CD4-positive, alpha-beta T cell treated with Interferon gamma for 1 hour (primary cell): ENCODE results near the gene GID4.
A peak's percentile ranks its signal among the peaks of the same experiment; 100 is the strongest.
"Not testable (repeated sequence)": the region's sequence is repeated elsewhere in the genome, so short reads cannot be mapped to it uniquely, and the experiment has no call there.

ENCODE experiments used
- DNase-seq: peaks from one replicate; pipeline ENCODE4 v3.0.0-alpha.2; 2020

The GID4 gene

GRCh38 chr17:18038861-18039534 is at the start of gene GID4, which contains the start of gene ATPAF2:
Gene GID4 (plus strand): TSS chr17:18039408. CDS start chr17:18039465, 57 bp downstream.
Gene ATPAF2 (minus strand): TSS chr17:18039168. CDS start chr17:18039013, 155 bp downstream.
- DNase-seq: peak; percentile 99

DNA sequence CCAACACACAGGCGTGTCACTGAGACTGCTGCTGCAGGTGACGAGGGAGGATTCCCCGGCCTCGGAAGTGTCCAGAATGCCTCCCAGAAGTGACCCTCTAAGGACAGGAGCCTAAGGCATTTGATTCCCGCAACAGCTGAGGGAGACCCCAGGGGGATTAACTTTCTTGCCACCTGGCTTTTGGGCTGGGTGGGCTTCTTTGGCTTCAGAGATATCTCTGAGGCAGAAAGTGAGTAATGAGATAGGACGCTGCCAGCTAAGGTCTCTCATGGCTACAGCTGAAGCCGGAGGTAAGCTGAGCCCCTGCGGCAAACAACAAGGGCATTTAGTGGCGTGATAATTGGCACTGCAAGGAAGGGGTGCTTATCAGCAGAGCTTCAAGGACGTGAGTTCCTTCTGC is 49.6 kb upstream of the GID4 start:
- DNase-seq: no peak

DNA sequence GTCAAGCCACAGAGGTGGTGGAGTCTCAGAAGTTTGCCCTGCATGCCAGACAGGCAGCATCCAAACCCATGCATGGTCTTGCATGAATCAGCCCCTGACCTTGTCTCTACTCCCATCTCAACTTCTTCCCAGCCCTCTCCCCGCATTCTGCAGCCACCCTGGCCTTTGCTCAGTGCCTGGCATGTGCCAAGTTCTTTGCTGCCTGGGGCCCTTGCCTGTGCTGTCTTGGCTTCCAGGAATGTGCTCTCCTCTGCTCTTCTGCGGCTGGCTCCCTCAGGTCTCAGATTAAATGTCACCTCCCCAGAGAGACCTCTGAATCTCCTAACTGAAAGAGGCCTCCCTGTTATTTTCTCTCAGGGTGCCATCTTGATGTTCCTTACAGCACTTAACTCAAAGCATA is 48.9 kb upstream of the GID4 start:
- DNase-seq: no peak

DNA sequence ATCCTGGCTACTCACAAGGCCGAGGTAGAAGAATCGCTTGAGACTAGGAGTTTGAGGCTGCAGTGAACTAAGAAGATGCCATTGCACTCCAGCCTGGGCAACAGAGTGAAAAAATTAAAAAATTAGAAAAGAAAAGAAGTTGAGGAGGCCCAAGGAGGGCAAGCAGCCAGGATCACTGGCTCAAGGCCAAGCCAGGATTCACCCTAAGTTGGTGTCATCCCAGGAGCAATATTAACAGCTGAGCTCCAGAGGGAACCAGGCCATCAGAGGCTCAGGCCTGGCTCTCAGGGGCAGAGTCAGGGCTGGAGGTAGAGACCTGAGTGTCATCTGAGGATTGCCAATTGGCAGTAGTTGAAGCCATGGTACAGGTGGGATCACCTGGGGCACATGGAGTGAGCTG is 45.8 kb upstream of the GID4 start:
- DNase-seq: no peak

DNA sequence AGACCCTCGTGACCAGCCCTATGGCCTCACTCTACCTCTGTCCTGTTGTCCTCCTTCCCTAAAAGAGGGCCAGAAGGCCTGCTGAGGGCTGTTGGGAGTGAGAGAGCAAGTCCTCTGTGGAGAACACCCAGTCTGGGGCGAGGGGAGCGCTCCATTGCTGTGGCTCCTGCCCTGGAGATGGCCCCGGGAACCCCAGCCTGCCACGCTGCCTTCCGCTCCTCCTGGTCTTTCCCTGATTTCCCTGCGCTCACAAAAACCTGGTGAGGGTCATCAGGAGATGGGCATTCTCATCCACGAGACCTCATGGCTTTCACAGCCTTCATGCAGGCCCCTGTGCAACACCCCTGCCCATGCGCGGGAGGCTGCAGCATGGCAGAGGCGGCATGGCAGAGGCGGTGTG is 45.4 kb upstream of the GID4 start:
- no peak for DNase-seq

DNA sequence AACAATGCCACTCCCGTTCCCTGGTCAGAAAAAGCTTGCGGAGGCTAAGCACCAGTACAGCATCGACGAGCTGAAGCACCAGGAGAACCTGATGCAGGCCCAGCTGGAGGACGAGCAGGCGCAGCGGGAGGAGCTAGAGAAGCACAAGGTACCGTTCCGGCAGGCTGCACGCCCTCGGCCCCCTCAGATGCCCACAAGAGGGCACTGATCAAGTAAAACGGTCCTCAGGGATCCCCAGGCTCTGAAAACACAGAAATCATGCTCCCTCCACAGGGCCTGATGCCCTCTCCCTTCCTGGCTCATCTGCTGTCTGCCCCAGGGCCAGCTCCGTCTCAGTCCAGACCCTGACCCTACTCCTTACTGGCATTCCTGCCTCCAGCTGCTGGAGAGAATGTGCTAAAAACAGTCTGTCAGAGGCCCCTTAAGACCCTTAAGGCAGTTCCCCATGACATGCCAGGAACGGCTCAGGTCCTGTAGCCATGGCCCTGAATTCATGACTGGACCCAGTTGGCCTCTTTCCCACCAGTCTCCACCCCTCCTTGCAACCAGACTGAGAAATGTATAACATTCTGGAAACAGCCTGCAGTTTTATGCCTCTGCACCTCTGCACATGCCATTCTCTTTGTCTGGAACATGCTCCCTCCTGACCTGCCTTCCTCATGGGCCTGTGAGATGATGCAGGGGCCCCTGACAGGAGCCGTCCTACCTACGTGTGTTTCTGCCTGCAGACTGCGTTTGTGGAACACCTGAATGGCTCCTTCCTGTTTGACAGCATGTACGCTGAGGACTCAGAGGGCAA is 44.7 kb upstream of the GID4 start:
- no peak for DNase-seq

DNA sequence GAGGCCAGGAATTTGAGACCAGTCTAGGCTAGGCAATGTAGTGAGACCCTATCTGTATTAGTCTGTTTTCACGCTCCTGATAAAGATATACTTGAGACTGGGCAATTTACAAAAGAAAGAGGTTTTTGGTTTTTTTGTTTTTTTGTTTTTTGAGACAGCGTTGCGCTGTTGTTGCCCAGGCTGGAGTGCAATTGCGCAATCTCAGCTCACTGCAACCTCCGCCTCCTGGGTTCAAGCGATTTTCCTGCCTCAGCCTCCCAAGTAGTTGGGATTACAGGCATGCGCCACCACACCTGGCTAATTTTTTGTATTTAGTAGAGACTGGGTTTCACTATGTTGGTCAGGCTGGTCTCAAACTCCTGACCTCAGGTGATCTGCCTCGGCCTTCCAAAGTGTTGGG is 43.3 kb upstream of the GID4 start:
- not testable (repeated sequence) for DNase-seq

GRCh38 chr17:17998934-17999333 is 40.3 kb upstream of the GID4 start:
- DNase-seq: no peak

DNA sequence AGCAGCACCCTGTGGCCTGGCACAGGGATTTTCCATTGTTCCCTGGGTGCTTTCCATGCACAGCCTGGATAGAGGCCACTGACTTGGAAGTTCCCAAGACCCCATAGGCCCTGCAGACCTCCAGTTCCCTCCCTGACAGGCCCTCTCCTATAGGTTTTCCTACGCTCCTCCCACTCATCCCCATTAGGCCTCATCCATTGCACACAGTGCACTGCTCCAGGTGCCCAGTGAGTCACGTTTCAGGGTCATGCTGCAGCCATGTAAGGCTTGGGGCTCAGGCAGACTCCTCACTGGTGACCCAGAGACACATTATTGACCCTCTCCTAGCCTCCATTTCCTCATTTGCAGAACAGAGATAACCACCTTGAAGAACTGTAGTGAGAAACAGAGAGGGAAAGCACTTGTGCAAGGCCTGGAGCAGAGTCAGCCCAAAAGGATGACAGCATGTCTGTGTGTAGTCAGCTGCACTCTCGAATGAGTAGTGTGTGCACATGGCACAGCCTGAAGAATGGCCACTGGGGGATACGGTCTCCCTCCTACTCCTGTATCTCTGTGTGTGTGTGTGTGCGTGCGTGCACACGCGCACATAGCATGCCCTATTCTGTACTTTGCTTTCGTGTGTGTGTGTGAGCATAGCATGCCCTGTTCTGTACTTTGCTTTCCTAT is 39.7 kb upstream of the GID4 start:
- no peak for DNase-seq

DNA sequence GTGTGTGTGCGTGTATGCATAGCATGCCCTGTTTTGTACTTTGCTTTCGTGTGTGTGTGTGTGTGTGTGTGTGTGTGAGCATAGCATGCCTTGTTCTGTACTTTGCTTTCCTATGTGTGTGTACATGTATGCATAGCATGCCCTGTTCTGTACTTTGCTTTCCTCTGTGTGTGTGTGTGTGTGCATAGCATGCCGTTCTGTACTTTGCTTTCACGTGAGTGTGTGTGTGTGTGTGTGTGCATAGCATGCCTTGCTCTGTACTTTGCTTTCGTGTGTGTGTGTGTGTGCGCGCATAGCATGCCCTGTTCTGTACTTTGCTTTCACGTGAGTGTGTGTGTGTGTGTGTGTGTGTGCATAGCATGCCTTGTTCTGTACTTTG is 39.2 kb upstream of the GID4 start:
- no peak for DNase-seq

- DNase-seq: no peak
Measured at GRCh38 chr17:18002171-18002570, 37.0 kb upstream of the GID4 start.

DNA sequence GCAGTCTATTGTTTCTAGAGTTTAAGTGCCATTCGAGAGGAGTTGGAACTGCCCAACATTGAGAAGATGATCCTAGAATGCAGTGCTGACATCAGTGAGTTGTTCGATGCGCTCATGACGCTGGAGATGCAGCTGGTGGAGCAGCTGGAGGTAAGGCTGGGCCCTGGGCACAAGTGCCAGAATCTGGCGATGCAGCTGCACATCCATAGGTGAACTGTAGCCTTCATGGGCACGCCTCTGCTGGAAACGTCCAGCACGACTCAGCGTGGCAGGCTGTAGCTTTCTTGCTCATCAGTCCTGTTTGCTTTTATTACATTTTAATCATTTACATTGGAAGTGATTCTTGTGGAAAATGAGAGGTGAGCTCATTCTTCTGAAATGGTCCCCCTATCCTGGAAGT is 34.9 kb upstream of the GID4 start:
- DNase-seq: no peak

- DNase-seq: no peak
Measured at GRCh38 chr17:18004884-18005305, 34.3 kb upstream of the GID4 start.

GRCh38 chr17:18005496-18005895 is 33.7 kb upstream of the GID4 start:
- no peak for DNase-seq

GRCh38 chr17:18006495-18007239 is 32.5 kb upstream of the GID4 start:
- no peak for DNase-seq

- no peak for DNase-seq
Measured at GRCh38 chr17:18008496-18009268, 30.5 kb upstream of the GID4 start.

GRCh38 chr17:18009609-18010420 is 29.4 kb upstream of the GID4 start:
- DNase-seq: no peak

GRCh38 chr17:18011286-18011685 is 27.9 kb upstream of the GID4 start:
- DNase-seq: no peak

GRCh38 chr17:18014006-18014405 is 25.2 kb upstream of the GID4 start:
- no peak for DNase-seq

DNA sequence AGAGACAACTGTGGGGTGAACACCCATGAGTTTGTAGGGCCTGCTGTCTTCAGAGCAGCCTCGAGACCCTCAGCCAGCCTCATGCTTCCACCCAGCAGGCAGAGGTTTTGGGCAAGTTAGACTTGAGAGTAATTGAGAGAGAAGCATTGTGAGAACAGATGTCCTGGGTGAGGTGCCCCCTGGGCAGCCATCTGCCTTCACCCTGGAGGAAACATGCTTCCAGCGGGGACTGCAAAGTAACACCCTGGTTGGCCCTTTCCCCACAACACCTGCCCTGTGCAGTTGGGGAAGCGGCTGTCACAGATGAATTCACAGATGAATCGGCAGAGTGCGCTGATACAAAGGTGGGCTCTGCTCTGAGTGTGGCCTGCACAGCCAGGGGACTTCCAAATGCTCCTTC is 23.6 kb upstream of the GID4 start:
- no peak for DNase-seq

DNA sequence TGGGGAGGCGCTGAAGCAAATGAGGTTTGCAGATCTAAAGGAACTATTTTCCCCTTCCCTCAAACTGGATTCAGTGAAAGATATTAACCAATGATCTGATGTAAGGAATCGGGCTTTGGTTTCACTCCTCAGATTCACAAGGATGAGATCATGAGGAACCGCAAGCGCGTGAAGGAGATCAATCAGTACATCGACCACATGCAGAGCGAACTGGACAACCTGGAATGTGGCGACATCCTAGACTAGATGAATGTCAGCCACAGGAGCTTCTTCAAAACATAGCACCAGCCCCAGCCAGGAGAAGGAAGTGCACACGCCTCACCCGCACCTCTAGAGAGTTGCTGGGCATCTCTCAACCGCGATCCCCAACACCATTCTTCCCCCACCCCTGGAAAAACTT is 22.8 kb upstream of the GID4 start:
- DNase-seq: no peak
